Measurements from ENCODE around the gene FNTB. TPM values are rescaled to one million over a fixed set of nuclear protein-coding genes. Genes with fewer than 3 reads are reported as not detected.

The FNTB gene
- total RNA-seq, 2 donors from 2014 or later = 23.5 to 46.2 TPM

DNA sequence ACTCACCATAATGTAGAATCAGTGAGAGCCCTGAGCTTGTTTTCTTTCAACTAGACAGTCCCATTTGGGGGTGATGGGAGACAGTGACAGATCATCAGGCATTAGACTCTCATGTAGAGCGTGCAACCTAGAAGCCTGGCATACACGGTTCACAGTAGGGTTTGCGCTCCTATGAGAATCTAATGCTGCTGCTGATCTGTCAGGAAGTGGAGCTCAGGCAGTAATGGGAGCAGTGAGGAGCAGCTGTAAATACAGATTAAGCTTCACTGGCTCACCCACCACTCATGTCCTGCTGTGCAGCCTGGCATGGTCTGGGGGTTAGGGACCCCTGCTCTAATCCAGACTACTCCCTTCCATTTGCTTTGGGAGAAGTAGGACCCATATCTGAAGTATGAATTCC is 55.6 kb downstream of the FNTB start:
- WGBS = 95% methylated on average over 3 of the region's 3 CpGs
- H3K36me3 ChIP-seq = peaks cover 0 to 3% of the 10 kb centered on the region in 2 donors
- no peaks in the 10 kb centered on the region for H3K9me3 ChIP-seq

DNA sequence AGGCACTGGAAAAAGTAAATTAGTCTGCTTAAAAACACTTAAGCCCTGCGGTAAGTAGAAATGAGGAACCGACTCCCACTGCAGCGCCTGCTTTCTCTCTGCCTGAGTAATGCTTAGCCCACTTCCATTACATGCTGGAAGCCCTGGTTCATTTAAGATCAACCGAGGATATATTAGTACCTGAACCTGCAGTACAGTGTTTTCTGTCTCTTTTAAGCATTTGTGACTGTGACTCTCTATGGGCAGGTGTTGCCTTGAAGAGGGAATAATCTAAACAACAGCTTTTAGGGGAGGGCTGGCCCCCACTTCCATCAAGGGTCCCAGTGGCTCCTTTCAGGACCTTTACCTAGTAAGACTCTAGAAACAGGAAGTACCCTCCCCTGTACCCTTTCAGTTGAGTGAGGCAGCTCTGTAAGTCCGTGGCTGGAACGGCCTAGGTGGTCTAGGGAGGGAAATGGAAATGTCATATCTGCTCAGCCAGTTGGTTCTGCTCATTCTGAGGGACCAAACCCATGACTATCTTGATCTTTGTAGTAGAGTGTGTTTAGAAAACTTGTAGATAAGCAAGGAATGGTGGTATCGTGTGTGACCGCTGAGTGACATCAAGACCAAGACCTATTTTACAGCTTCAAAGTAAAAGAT is 56.2 kb downstream of the FNTB start:
- no peak overlapping the region for H3K4me3 ChIP-seq
- TF ChIP-seq POLR2A (IDR thresholded peaks at IDR 0.05) (no peak), POLR2AphosphoS5 (IDR thresholded peaks at IDR 0.05) (no peak)
- TF ChIP-seq, protein P1, sequence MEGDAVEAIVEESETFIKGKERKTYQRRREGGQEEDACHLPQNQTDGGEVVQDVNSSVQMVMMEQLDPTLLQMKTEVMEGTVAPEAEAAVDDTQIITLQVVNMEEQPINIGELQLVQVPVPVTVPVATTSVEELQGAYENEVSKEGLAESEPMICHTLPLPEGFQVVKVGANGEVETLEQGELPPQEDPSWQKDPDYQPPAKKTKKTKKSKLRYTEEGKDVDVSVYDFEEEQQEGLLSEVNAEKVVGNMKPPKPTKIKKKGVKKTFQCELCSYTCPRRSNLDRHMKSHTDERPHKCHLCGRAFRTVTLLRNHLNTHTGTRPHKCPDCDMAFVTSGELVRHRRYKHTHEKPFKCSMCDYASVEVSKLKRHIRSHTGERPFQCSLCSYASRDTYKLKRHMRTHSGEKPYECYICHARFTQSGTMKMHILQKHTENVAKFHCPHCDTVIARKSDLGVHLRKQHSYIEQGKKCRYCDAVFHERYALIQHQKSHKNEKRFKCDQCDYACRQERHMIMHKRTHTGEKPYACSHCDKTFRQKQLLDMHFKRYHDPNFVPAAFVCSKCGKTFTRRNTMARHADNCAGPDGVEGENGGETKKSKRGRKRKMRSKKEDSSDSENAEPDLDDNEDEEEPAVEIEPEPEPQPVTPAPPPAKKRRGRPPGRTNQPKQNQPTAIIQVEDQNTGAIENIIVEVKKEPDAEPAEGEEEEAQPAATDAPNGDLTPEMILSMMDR (IDR thresholded peaks at IDR 0.05) = no peak
- DNase-seq (ENCODE audit: low spot score) = no peak
- no peaks in the 10 kb centered on the region for H3K9me3 ChIP-seq
- WGBS = 89% methylated on average over 8 of the region's 8 CpGs
- intact Hi-C loops (cut with DNase I) = no loop called here
- H3K4me1 ChIP-seq (replicated peaks) = no peaks in the 10 kb centered on the region
- H3K36me3 ChIP-seq = peaks cover 0 to 3% of the 10 kb centered on the region in 2 donors
- H3K27me3 ChIP-seq (replicated peaks; ENCODE audit: insufficient read depth) = no peaks in the 10 kb centered on the region
- no peak overlapping the region for H3K27ac ChIP-seq

More for the DNA sequence above, 55.6 kb downstream of the FNTB start:
- H3K27me3 ChIP-seq (replicated peaks; ENCODE audit: insufficient read depth) = no peaks in the 10 kb centered on the region
- TF ChIP-seq POLR2A (IDR thresholded peaks at IDR 0.05) = no peak
- TF ChIP-seq, protein P1 (IDR thresholded peaks at IDR 0.05) = no peak
- TF ChIP-seq POLR2AphosphoS5 (IDR thresholded peaks at IDR 0.05) = no peak
- H3K4me3 ChIP-seq = no peak overlapping the region
- no peak for DNase-seq (ENCODE audit: low spot score)
- no peaks in the 10 kb centered on the region for H3K4me1 ChIP-seq (replicated peaks)
- no peak overlapping the region for H3K27ac ChIP-seq
- intact Hi-C loops (cut with DNase I) = no loop called here

DNA sequence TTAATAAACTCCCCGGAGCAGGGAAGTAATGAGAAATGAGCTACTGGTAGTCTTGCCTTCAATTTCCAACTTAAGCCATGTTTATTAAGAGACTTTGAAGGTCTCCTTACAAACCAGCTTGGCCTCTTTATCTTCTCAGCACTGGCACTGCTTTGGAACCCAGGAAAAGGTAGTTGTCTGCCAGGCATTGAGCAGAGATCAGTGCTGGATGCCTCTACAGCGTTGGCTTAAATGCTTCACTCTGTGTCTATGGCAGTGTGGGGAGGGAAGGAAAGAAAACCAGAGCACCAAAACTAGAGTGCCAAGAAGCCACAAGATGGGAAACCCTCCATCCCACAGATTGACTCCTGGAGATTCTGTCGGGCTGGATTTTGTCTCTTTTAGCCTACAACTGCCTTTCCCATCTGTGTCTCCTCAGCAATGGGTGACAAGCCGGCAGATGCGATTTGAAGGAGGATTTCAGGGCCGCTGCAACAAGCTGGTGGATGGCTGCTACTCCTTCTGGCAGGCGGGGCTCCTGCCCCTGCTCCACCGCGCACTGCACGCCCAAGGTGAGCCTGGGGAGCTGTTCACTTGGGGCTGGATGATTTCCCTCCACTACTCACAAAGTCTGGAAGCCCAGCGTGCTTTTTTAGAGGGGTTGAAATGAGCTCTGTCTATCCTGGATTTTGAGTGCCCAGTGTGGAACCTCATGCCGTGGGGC is 57.3 kb downstream of the FNTB start:
- Histone ChIP-seq H3K36me3 (peaks cover 0 to 3% of the 10 kb centered on the region in 2 donors), H3K4me3 (no peak overlapping the region), H3K27me3 (replicated peaks; ENCODE audit: insufficient read depth) (no peaks in the 10 kb centered on the region), H3K4me1 (replicated peaks) (no peaks in the 10 kb centered on the region), H3K27ac (no peak overlapping the region), H3K9me3 (no peaks in the 10 kb centered on the region)
- DNase-seq (ENCODE audit: low spot score) = no peak
- WGBS = 95% methylated on average over 12 of the region's 12 CpGs
- intact Hi-C loops (cut with DNase I) = no loop called here
- TF ChIP-seq POLR2AphosphoS5 (IDR thresholded peaks at IDR 0.05) = no peak
- TF ChIP-seq, protein P1 (IDR thresholded peaks at IDR 0.05) = no peak
- TF ChIP-seq POLR2A (IDR thresholded peaks at IDR 0.05) = no peak

DNA sequence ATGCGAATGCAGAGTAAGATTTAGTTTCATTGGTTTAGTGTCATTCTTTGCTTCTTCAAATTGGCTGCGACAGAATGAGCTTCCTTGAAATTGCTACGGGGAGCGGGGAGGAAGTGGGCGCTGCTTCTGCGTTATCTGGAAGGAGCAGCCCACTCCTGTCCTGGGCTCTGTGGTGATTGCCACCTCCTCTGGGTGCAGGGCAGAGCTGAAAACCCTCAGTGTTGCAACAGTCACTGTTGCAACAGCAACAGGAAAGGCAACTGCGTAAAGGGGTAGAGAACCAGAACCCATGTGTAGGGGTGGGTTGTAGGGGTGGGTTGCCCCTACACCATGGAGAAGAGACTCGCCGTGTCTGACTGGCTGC is 57.9 kb downstream of the FNTB start:
- Histone ChIP-seq H3K4me3 (no peak overlapping the region), H3K27ac (no peak overlapping the region), H3K36me3 (peaks cover 0 to 3% of the 10 kb centered on the region in 2 donors), H3K27me3 (replicated peaks; ENCODE audit: insufficient read depth) (no peaks in the 10 kb centered on the region), H3K9me3 (no peaks in the 10 kb centered on the region), H3K4me1 (replicated peaks) (no peaks in the 10 kb centered on the region)
- WGBS = 91% methylated on average over 9 of the region's 9 CpGs
- TF ChIP-seq POLR2A (IDR thresholded peaks at IDR 0.05) (no peak), POLR2AphosphoS5 (IDR thresholded peaks at IDR 0.05) (no peak)
- TF ChIP-seq, protein P1 (IDR thresholded peaks at IDR 0.05) = no peak
- DNase-seq (ENCODE audit: low spot score) = no peak
- intact Hi-C loops (cut with DNase I) = no loop called here

DNA sequence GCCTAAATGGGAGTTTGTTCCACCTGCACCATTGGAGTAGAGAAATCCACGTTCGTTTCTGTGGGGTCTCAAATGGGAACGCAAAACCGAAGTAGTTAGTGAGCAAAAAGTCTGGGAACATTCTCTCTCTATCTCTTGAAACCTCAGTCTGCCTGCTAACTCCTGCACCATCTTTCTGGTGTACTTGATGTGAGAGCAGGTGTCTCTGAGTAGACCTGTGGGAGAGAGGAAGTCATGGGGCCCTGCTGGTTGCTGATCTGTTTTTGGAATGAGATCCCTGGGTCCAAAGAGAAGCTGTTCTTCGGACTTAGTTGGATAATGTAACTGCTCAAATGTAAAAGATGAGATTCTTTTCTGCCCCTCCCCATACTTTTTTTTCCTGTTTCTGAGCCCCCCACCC is 58.3 kb downstream of the FNTB start:
- H3K9me3 ChIP-seq = no peaks in the 10 kb centered on the region
- intact Hi-C loops (cut with DNase I) = no loop called here
- H3K27ac ChIP-seq = no peak overlapping the region
- H3K4me3 ChIP-seq = no peak overlapping the region
- DNase-seq (ENCODE audit: low spot score) = no peak
- H3K27me3 ChIP-seq (replicated peaks; ENCODE audit: insufficient read depth) = no peaks in the 10 kb centered on the region
- TF ChIP-seq POLR2A (IDR thresholded peaks at IDR 0.05) (no peak), POLR2AphosphoS5 (IDR thresholded peaks at IDR 0.05) (no peak)
- TF ChIP-seq, protein P1 (IDR thresholded peaks at IDR 0.05) = no peak
- 92% methylated on average over 5 of the region's 5 CpGs for WGBS
- H3K36me3 ChIP-seq = peaks cover 0 to 3% of the 10 kb centered on the region in 2 donors
- no peaks in the 10 kb centered on the region for H3K4me1 ChIP-seq (replicated peaks)
